IMR-90 (cell line): ENCODE measurements around the gene EGFR. TPM values are rescaled to one million over a fixed set of nuclear protein-coding genes. Genes with fewer than 3 reads are reported as not detected.

ENCODE experiments used
- ATAC-seq: fragments of 200-7000 bp; cut with Tn5 transposase; 2 replicates; pipeline ENCODE4 v1.9.1; 2020; ENCODE audit warnings: low read depth, mild to moderate bottlenecking, moderate library complexity
- BruUV-seq: library from RNA; stranded (reverse); fragments of 400-500 nt; replicated peaks from 2 replicates; lab custom pipeline; 2021; lab: Mats Ljungman, UMichigan
- CTCF ChIA-PET: fragments of 300-600 bp; formaldehyde crosslinking; extraction: SDS; loops from one replicate; lab custom pipeline; 2021; ENCODE audit warnings: antibody characterized with exemption; lab: Yijun Ruan, JAX
- POLR2A ChIA-PET: fragments of 300-600 bp; sonication (Branson Sonifier 250); formaldehyde crosslinking; loops from one replicate; lab custom pipeline; 2022; ENCODE audit warnings: antibody characterized with exemption; ENCODE audit not compliant: unreplicated experiment; lab: Charles Lee
- DNase-seq: peaks from one replicate; pipeline ENCODE4 v3.0.0; 2013
- H2AFZ ChIP-seq: replicated peaks from 2 replicates; pipeline ENCODE3; 2013; ENCODE audit warnings: low read length, mild to moderate bottlenecking; ENCODE audit not compliant: poor library complexity
- H2AK5ac ChIP-seq: 2 replicates; pipeline ENCODE4 v1.6.1; 2013; ENCODE audit warnings: low read depth, low read length, inconsistent platforms
- H2AK9ac ChIP-seq: replicated peaks from 2 replicates; pipeline ENCODE3; 2013; ENCODE audit warnings: mild to moderate bottlenecking, low read depth, low read length, moderate library complexity; ENCODE audit not compliant: poor library complexity
- H2BK120ac ChIP-seq: 2 replicates; pipeline ENCODE4 v1.6.1; 2013; ENCODE audit warnings: low read depth, low read length, inconsistent platforms
- H2BK15ac ChIP-seq: 3 replicates; pipeline ENCODE4 v1.6.1; 2013; ENCODE audit warnings: low read depth, low read length, inconsistent platforms
- H2BK20ac ChIP-seq: 2 replicates; pipeline ENCODE4 v1.6.1; 2013; ENCODE audit warnings: low read depth, mild to moderate bottlenecking, inconsistent platforms, low read length, moderate library complexity
- H2BK5ac ChIP-seq: 2 replicates; pipeline ENCODE4 v1.6.1; 2013; ENCODE audit warnings: mild to moderate bottlenecking, low read depth, low read length, inconsistent platforms; ENCODE audit not compliant: poor library complexity, severe bottlenecking
- H3K14ac ChIP-seq: replicated peaks from 2 replicates; pipeline ENCODE4 v1.6.1; 2013; ENCODE audit warnings: low read depth, low read length, inconsistent platforms
- H3K18ac ChIP-seq: 2 replicates; pipeline ENCODE4 v1.6.1; 2013; ENCODE audit warnings: low read depth, low read length, control low read depth
- H3K23ac ChIP-seq: 2 replicates; pipeline ENCODE4 v1.6.1; 2013; ENCODE audit warnings: low read depth, low read length, inconsistent platforms
- H3K27ac ChIP-seq: 2 replicates; pipeline ENCODE4 v1.5.1; 2013; ENCODE audit warnings: mild to moderate bottlenecking, control low read depth, low read length; ENCODE audit not compliant: insufficient read depth
- H3K27me3 ChIP-seq: 2 replicates; pipeline ENCODE4 v1.6.1; 2013; ENCODE audit warnings: low read length; ENCODE audit not compliant: control insufficient read depth, insufficient read depth
- H3K36me3 ChIP-seq: 2 replicates; pipeline ENCODE4 v1.6.1; 2013; ENCODE audit warnings: low read length, mixed read lengths; ENCODE audit not compliant: control insufficient read depth, insufficient read depth
- H3K4ac ChIP-seq: 2 replicates; pipeline ENCODE4 v1.6.1; 2013; ENCODE audit warnings: low read depth, low read length, inconsistent platforms
- H3K4me1 ChIP-seq: 2 replicates; pipeline ENCODE4 v1.6.1; 2013; ENCODE audit warnings: low read length, mixed read lengths; ENCODE audit not compliant: control insufficient read depth, insufficient read depth
- H3K4me2 ChIP-seq: 2 replicates; pipeline ENCODE4 v1.6.1; 2013; ENCODE audit warnings: low read depth, mild to moderate bottlenecking, control low read depth, low read length, moderate library complexity
- H3K4me3 ChIP-seq: 2 replicates; pipeline ENCODE4 v1.5.1; 2013; ENCODE audit warnings: low read depth, mild to moderate bottlenecking, control low read depth, low read length, moderate library complexity; ENCODE audit not compliant: insufficient read depth
- H3K56ac ChIP-seq: 2 replicates; pipeline ENCODE4 v1.6.1; 2013; ENCODE audit warnings: low read length, inconsistent platforms; ENCODE audit not compliant: insufficient read depth; ENCODE audit errors: extremely low read depth
- H3K79me1 ChIP-seq, 2 experiments: 2 replicates each; pipeline ENCODE4 v1.6.1; 2013; ENCODE audit warnings: low read length in 2 of 2, inconsistent platforms in 1 of 2, low read depth in 1 of 2
- H3K9ac ChIP-seq: 2 replicates; pipeline ENCODE4 v1.6.1; 2013; ENCODE audit warnings: low read depth, low read length, control low read depth
- H3K9me1 ChIP-seq: 2 replicates; pipeline ENCODE4 v1.6.1; 2013; ENCODE audit warnings: low read length, inconsistent platforms; ENCODE audit not compliant: insufficient read depth
- H3K9me3 ChIP-seq: 2 replicates; pipeline ENCODE4 v1.6.1; 2013; ENCODE audit warnings: low read length; ENCODE audit not compliant: control insufficient read depth, insufficient read depth
- H4K20me1 ChIP-seq: 2 replicates; pipeline ENCODE4 v1.6.1; 2013; ENCODE audit warnings: low read length, inconsistent platforms; ENCODE audit not compliant: insufficient read depth
- H4K5ac ChIP-seq: 2 replicates; pipeline ENCODE4 v1.6.1; 2013; ENCODE audit warnings: mild to moderate bottlenecking, low read depth, low read length, control low read depth
- H4K8ac ChIP-seq, 2 experiments: 2 replicates each; pipeline ENCODE4 v1.6.1; 2013; ENCODE audit warnings: low read depth in 2 of 2, low read length in 2 of 2, control low read depth in 1 of 2, inconsistent platforms in 1 of 2
- H4K91ac ChIP-seq: 2 replicates; pipeline ENCODE4 v1.6.1; 2013; ENCODE audit warnings: low read depth, low read length, inconsistent platforms; ENCODE audit not compliant: insufficient read depth
- BHLHE40 ChIP-seq: fragments of 150-350 bp; IDR thresholded peaks from 2 replicates; pipeline ENCODE4 v1.6.1; 2016; ENCODE audit warnings: mild to moderate bottlenecking, low read depth, low read length
- CEBPB ChIP-seq: IDR thresholded peaks from 2 replicates; pipeline ENCODE4 v1.6.1; 2012; ENCODE audit warnings: low read depth, low read length, improper control_type of control experiment
- CHD1 ChIP-seq: IDR thresholded peaks from 2 replicates; pipeline ENCODE4 v1.6.1; 2012; ENCODE audit warnings: low read depth, low read length, improper control_type of control experiment
- CTCF ChIP-seq: conservative IDR thresholded peaks from 2 replicates; pipeline ENCODE4 v1.5.1; 2012; ENCODE audit warnings: mild to moderate bottlenecking, low read depth, low read length, improper control_type of control experiment
- ELK1 ChIP-seq: fragments of 150-350 bp; IDR thresholded peaks from 2 replicates; pipeline ENCODE4 v1.6.1; 2016; ENCODE audit warnings: low read depth, mild to moderate bottlenecking, low read length, moderate library complexity, borderline replicate concordance
- FOS ChIP-seq: fragments of 150-350 bp; IDR thresholded peaks from 2 replicates; pipeline ENCODE4 v1.6.1; 2016; ENCODE audit warnings: low read depth, low read length
- MAFK ChIP-seq: IDR thresholded peaks from 2 replicates; pipeline ENCODE4 v1.6.1; 2012; ENCODE audit warnings: low read depth, low read length, improper control_type of control experiment
- MXI1 ChIP-seq: IDR thresholded peaks from 2 replicates; pipeline ENCODE4 v1.6.1; 2012; ENCODE audit warnings: low read depth, mild to moderate bottlenecking, low read length, moderate library complexity, borderline replicate concordance
- NFE2L2 ChIP-seq: fragments of 150-350 bp; IDR thresholded peaks from 2 replicates; pipeline ENCODE4 v1.6.1; 2016; ENCODE audit warnings: low read depth, mild to moderate bottlenecking, low read length
- POLR2A ChIP-seq: IDR thresholded peaks from 2 replicates; pipeline ENCODE4 v1.6.1; 2012; ENCODE audit warnings: mild to moderate bottlenecking, low read depth, low read length
- RAD21 ChIP-seq: IDR thresholded peaks from 2 replicates; pipeline ENCODE4 v1.6.1; 2012; ENCODE audit warnings: low read length, improper control_type of control experiment
- RCOR1 ChIP-seq: IDR thresholded peaks from 2 replicates; pipeline ENCODE4 v1.6.1; 2012; ENCODE audit warnings: mild to moderate bottlenecking, low read length, improper control_type of control experiment; ENCODE audit not compliant: insufficient replicate concordance
- RFX5 ChIP-seq: IDR thresholded peaks from 2 replicates; pipeline ENCODE4 v1.8.0; 2012; ENCODE audit warnings: low read depth, mild to moderate bottlenecking, low read length, moderate library complexity
- SMC3 ChIP-seq: fragments of 150-350 bp; IDR thresholded peaks from 2 replicates; pipeline ENCODE4 v1.6.1; 2016; ENCODE audit warnings: low read depth, mild to moderate bottlenecking, antibody characterized with exemption, low read length, moderate library complexity
- USF2 ChIP-seq: fragments of 150-350 bp; IDR thresholded peaks from 2 replicates; pipeline ENCODE4 v1.6.1; 2017; ENCODE audit warnings: mild to moderate bottlenecking, antibody characterized with exemption, low read length, low read depth
- WGBS, 2 experiments: methylation state at CpG; one replicate each; pipeline versions ENCODE4 v1.1.5 to v1.1.7; 2013; ENCODE audit warnings: missing lambda C conversion rate in 2 of 2; ENCODE audit not compliant: insufficient read length in 1 of 2; ENCODE audit errors: extremely low coverage in 2 of 2; 5-methylcytosine and 5-hydroxymethylcytosine counted together
- dilution Hi-C: fragments of 300-500 bp; cut with HindIII; formaldehyde crosslinking; loops from one replicate; pipeline ENCODE4 v1.14.3; 2018; ENCODE audit warnings: low sequenced_read_pairs; ENCODE audit not compliant: unreplicated experiment
- in situ Hi-C: fragments of 300-500 bp; cut with MboI; formaldehyde crosslinking; loops from 3 replicates; pipeline ENCODE4 v1.14.3; 2019; ENCODE audit warnings: low sequenced_read_pairs, inconsistent platforms, mixed read lengths
- intact Hi-C: fragments of 100-400 bp; cut with micrococcal nuclease; formaldehyde crosslinking; loops from 2 replicates; pipeline ENCODE4 v1.10.0; 2022
- polyA plus RNA-seq, 3 experiments: library from polyadenylated mRNA; depleted of rRNA; stranded (reverse); fragments of >200 nt; gene quantifications; 2 replicates each; pipeline ENCODE4 v1.2.3, GENCODE V29; 2012; ENCODE audit warnings: low replicate concordance in 1 of 3
- total RNA-seq: library from RNA; depleted of rRNA; stranded (reverse); fragments of >200 nt; gene quantifications from 2 replicates; pipeline ENCODE4 v1.2.3, GENCODE V29; 2012

Gene EGFR
- total and polyA plus RNA-seq, 2 of the 4 experiments (the other 2 are of a cell fraction) = 36.9 to 60.4 TPM

GRCh38 chr7:55024776-55025175, 6.0 kb downstream of the EGFR start:
- no peak overlapping the region for H3K56ac ChIP-seq
- WGBS, 2 experiments = 100% methylated on average over 1 of the region's 2 CpGs; no CpG with 5 or more reads in 1 of the 2 experiments
- H3K14ac ChIP-seq = peak overlapping the region; percentile 24; the same call in 1 of the 2 replicates
- no peak overlapping the region; the same call in 1 of the 2 replicates for H4K91ac ChIP-seq
- no peak overlapping the region for H3K27ac ChIP-seq
- DNase-seq (peak; percentile 65), ATAC-seq (no peak)
- no peak overlapping the region for H2BK120ac ChIP-seq
- H3K23ac ChIP-seq = peak overlapping the region; percentile 90
- ChIA-PET POLR2A (no interaction called here), CTCF (interaction anchor here (0.6 to 1.2 kb wide), 2 partner anchors 32 to 230 kb away, joined by 3 read pairs; no protein-coding TSS in a partner anchor)
- no TSS peak for BruUV-seq
- dilution Hi-C loops (no loop called here), in situ Hi-C loops (loop anchor here (10.0 kb wide), 1 partner anchor 230 kb away; no protein-coding TSS in a partner anchor), intact Hi-C loops (loop anchor here (5.0 kb wide), 2 partner anchors 43 to 108 kb away; no protein-coding TSS in a partner anchor)
- peaks cover 12% of the 10 kb centered on the region for H3K36me3 ChIP-seq
- H4K8ac ChIP-seq = no peak overlapping the region
- peak overlapping the region; percentile 18; the same call in 1 of the 2 replicates for H3K4me2 ChIP-seq
- no peaks in the 10 kb centered on the region for H3K9me3 ChIP-seq
- no peak overlapping the region for H2AFZ ChIP-seq
- H3K79me1 ChIP-seq = peaks cover 17 to 68% of the 10 kb centered on the region in 2 experiments
- H2BK5ac ChIP-seq = peak overlapping the region; percentile 21
- H3K27me3 ChIP-seq = no peaks in the 10 kb centered on the region
- H4K5ac ChIP-seq = no peak overlapping the region
- H3K9me1 ChIP-seq = peaks cover 27% of the 10 kb centered on the region
- H3K4me1 ChIP-seq = peaks cover 25% of the 10 kb centered on the region
- H2AK9ac ChIP-seq = no peak overlapping the region
- H2BK15ac ChIP-seq = no peak overlapping the region; the same call in 2 of the 3 replicates
- H4K20me1 ChIP-seq = peaks cover 79% of the 10 kb centered on the region
- no peak overlapping the region for H2BK20ac ChIP-seq
- no peak overlapping the region for H3K4ac ChIP-seq
- no peak overlapping the region for H3K4me3 ChIP-seq
- no peak overlapping the region for H3K9ac ChIP-seq
- H2AK5ac ChIP-seq = peak overlapping the region; percentile 18; the same call in 1 of the 2 replicates
- TF ChIP-seq BHLHE40 (peak; percentile 21; the same call in 1 of the 2 replicates), SMC3 (no peak), RAD21 (no peak), NFE2L2 (no peak), MXI1 (no peak), POLR2A (no peak), ELK1 (no peak), FOS (no peak), CHD1 (no peak), RFX5 (no peak), RCOR1 (no peak), MAFK (no peak), USF2 (no peak), CTCF (no peak), CEBPB (peak; percentile 68)
- H3K18ac ChIP-seq = no peak overlapping the region
